HG03064 (cell line): ENCODE results near the gene IRF6.

Experiments
- ATAC-seq: cut with Tn5 transposase; IDR thresholded peaks from one replicate; pipeline ENCODE4 v1.9.1; 2021; ENCODE audit warnings: low read depth; ENCODE audit not compliant: unreplicated experiment

Gene IRF6

DNA sequence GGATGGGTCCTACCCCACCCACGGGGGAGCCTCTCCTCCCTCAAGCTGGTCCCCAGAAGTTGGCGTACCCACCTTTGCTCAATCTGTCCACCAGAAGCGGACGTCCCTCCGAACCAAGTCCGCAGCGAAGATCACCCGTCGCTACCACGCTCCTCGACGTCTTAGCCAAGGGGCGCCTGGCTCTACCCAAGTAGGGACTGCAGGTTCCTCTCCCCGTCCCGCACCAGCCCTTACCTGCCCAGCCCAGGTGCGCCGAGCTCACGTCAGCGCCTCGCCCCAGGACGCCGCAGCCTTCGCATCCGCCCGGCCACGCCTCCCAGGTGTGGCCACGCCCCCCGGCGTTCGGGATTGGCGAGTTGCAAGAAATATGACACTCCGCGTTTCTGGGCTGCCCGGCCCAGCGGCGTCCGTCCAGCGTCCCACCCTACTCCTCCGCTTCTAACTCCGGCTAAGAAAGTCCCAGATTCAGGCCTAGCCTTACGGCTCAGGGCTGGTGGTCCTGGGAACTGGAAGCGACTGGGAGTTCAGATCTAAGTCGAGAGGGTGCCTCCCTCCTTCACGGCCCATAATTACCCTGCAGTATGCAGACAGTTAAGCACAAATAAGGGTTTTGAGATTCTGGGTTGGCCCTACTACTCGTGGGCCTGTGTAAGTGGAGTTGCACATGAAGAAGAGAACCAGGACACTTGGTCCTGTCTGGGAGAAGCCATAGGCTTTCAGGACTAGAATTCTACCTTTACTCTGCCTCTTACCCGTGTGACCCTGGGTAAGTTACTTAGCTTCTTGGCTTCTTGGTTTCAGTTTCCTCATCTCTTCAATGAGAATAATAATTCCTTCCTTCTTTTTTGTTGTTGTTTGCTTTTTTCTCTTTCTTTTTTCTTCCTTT is at the start of gene IRF6:
Gene IRF6, minus strand, starts transcription at position 268 of the 886 bp plus-strand sequence. CDS start 4,729 bp downstream, outside the sequence.
- peak; percentile 88 for ATAC-seq

DNA sequence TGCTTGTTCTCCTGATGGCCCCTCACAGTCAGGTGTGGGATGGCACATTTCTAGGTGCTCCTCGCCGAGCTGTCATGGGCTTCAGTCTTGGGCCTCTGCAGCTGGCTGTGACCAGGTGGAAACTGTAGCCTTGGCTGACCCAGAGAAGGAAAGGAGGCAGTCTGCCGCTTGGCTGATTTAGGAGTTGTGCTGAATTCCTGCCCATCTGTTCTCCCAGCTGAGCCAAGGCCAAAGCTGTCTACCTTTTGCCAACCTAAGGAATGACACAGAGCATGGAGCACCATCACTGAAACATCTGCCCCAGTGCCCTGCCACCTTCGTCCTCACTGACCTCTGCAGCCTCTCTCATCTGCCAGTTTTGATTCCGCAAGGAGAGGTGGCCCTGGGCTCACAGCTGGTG is 49.7 kb upstream of the IRF6 start:
- ATAC-seq: no peak

DNA sequence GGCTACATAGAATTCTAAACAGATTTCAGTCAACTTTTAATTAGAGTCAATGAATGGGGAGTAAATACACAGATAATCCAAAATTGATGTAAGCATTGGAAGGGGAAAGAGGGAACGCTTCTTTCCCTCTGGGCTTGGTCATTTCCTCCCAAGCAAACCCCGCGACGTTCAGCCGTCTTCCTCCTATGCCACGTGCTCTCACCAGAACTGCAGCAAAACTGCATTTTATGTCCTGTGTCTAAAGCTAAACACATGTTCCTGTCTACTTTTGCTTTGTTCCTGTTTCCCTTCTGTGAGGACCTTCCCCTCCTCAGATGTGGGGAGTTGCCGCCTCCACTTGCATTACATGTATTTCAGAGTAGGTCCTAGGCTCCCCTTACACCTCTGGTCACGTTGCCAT is 49.1 kb upstream of the IRF6 start:
- no peak for ATAC-seq

DNA sequence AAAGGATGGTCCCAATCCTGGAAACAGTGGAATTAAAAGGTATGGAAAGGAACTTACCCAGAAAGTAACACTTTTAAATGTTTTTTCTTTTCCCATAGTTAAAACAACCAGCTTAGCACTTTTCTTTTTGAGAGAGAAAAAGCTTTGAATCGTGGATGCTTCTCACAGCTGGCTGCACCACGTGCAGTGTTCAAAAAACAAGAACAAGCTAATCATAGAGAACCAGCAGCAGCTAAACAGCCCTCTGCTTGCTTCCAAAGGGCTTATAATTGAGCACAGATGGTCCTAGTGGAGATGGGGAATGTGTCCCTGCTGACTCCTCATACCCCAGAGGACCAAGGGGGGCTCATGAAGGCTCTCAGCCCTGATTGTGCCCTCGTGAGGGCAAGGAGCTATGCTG is 48.3 kb upstream of the IRF6 start:
- ATAC-seq: no peak

DNA sequence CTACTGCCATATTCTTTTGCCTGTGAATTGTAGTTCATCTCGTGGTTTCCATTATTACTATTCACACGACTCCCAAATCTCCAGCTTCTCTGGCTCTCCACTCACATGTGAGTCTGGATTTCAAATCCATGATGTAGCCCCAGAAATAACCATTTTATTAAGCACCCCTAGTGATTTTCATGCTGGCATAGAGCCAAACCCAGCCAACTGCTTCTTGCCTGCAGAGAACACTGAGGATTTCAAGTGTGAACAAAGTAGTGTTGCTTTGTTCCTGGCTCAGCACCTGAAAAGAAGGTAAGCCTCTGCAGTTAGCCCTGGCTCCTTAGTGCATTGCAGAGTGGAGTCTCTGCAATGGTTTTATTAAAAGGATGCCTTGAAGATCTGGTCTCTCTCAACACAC is 47.7 kb upstream of the IRF6 start:
- no peak for ATAC-seq

- no peak for ATAC-seq
These were observed 44.5 kb upstream of the IRF6 start for GRCh38 chr1:209850342-209850979.

- ATAC-seq: no peak
These were observed 43.4 kb upstream of the IRF6 start for GRCh38 chr1:209849388-209849787.

DNA sequence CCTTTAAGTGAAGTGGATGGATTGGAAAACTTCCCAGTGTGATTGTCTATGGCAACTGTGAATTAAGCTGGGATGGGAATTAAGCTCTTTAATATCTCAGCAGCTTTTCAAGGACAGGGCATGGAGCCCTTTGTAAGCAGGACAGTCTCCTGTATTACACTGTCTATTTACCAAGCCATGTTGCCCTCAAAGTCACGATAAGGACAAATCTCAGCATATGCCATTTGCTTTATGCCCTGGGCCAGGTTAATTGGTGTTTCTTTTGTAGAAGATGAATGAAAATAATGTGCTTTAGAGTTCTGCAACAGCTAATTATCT is 39.4 kb upstream of the IRF6 start:
- no peak for ATAC-seq

- no peak for ATAC-seq
These were observed 38.9 kb upstream of the IRF6 start for GRCh38 chr1:209844695-209845407.

- ATAC-seq: no peak
These were observed 34.7 kb upstream of the IRF6 start for GRCh38 chr1:209840611-209841010.

GRCh38 chr1:209839875-209840546 is 34.1 kb upstream of the IRF6 start:
- no peak for ATAC-seq

DNA sequence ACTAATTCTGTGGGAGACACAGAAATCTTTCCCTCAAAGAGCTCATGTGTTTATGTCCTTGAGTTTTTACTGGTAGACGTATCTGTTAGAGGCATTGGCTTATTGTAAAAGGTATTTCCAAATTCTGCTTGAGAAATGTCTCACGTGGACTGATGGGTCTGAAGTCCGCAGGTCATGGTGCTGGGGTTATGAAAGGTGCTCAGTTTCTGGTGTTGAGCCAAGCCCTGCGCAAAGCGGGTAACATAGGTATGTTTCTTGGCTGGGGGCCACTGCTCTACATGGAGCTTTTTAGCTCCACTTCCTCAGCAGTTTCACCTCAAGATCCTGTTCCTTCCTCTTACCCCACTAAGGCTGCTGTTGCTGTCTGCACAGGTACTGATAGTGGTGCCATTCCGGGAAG is 32.6 kb upstream of the IRF6 start:
- ATAC-seq: no peak

- ATAC-seq: no peak
These were observed 31.7 kb upstream of the IRF6 start for GRCh38 chr1:209837671-209838070.

GRCh38 chr1:209835782-209836298 is 29.9 kb upstream of the IRF6 start:
- ATAC-seq: no peak

- ATAC-seq: no peak
These were observed 25.7 kb upstream of the IRF6 start for GRCh38 chr1:209831615-209832014.

- no peak for ATAC-seq
These were observed 24.8 kb upstream of the IRF6 start for GRCh38 chr1:209830722-209831121.

DNA sequence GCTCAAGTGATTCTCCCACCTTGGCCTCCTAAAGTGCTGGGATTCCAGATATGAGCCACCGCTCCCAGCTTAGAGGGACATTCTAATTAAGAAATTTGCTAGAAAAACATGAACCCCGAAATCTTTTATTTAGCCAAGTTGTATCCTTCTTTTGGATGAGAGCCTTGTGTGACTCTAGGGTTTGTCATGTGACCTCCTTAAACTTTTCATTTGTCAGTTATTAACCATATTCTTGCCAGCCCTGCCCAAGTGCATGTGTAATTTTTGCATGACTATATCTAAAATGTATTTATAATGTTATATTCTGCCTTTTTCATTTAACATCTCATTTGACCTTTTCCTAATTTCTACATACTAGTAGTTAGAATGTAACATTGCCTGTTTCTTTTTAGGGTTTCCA is 23.8 kb upstream of the IRF6 start:
- no peak for ATAC-seq

- peak; percentile 91 for ATAC-seq
These were observed 21.7 kb upstream of the IRF6 start, which contains the start of gene UTP25 for GRCh38 chr1:209827384-209828262. TSS of gene UTP25 (plus strand) at chr1:209827972. CDS start at chr1:209828064, 92 bp downstream.

DNA sequence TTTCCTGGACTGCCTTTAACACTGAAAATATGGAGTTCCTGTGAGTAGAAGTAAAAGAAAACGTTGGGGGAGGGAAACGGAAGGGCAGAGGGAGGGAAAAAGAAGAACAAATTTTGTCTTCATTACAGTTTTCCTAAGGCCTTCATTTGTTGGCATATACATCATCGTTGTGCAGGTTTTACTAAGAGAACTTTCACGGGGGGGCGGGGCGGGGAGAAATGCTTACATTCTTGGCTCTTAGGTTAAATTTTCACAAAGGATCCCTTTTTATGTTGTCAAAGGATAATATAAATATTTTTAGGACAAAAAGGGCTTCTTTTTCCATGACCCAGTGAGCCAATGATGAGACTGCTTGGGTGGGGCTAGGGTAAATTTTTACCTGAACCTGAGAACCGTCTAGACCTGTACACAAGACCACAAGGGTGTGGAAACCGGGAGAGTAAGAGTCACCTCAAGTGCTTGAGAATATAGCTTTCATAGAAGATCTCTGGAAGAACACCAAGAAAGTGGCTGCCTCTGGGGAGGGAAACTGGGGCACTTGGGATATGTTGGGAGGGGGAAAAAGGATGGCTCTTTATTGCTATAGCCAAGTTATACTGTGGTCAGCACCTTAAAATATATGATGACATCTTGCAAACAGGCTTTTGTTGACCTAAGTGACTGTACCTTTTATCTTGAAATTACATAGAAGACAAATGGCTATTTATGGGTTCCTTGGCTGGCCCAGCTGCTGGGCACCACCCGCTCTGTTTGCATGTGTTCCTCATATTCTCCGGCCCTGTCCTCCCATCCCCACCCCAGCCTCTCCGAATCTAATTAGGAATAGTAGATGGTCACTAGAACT is 19.9 kb upstream of the IRF6 start:
- ATAC-seq: no peak
